GM19468 (cell line): ENCODE measurements around the gene N4BP3.
A peak's percentile ranks its signal among the peaks of the same experiment; 100 is the strongest.

Source experiments
- ATAC-seq: cut with Tn5 transposase; IDR thresholded peaks from one replicate; pipeline ENCODE4 v1.9.1; 2021; ENCODE audit warnings: mild to moderate bottlenecking, moderate library complexity, moderate number of reproducible peaks; ENCODE audit not compliant: unreplicated experiment; ENCODE audit errors: extremely low read depth

Gene N4BP3

GRCh38 chr5:178143901-178144300, 30.6 kb downstream of the N4BP3 start:
- ATAC-seq, result no peak

- ATAC-seq, result no peak
Observed at GRCh38 chr5:178145965-178146820, 32.9 kb downstream of the N4BP3 start.

GRCh38 chr5:178147406-178147805, 34.1 kb downstream of the N4BP3 start:
- ATAC-seq, result no peak

GRCh38 chr5:178149199-178149932, 36.0 kb downstream of the N4BP3 start:
- ATAC-seq, result no peak

GRCh38 chr5:178150977-178151734, 37.8 kb downstream of the N4BP3 start:
- ATAC-seq, result no peak

GRCh38 chr5:178152491-178153444, 39.4 kb downstream of the N4BP3 start:
- ATAC-seq, result no peak

- ATAC-seq, result peak; percentile 93
Observed at GRCh38 chr5:178153530-178154340, 40.4 kb downstream of the N4BP3 start, which contains the start of gene NHP2. Gene NHP2 (minus strand): TSS chr5:178153885. CDS start chr5:178153817, 68 bp downstream.

- no peak for ATAC-seq
Observed at GRCh38 chr5:178155065-178155464, 41.7 kb downstream of the N4BP3 start.

- no peak for ATAC-seq
Observed at GRCh38 chr5:178160176-178160575, 46.8 kb downstream of the N4BP3 start.

- ATAC-seq, result no peak
Observed at GRCh38 chr5:178162481-178162880, 49.1 kb downstream of the N4BP3 start.

- ATAC-seq, result peak; percentile 78
Observed at GRCh38 chr5:178163772-178164735, 50.7 kb downstream of the N4BP3 start.

GRCh38 chr5:178165581-178165980, 52.2 kb downstream of the N4BP3 start:
- ATAC-seq, result no peak

GRCh38 chr5:178170455-178170854, 57.1 kb downstream of the N4BP3 start:
- no peak for ATAC-seq

- no peak for ATAC-seq
Observed at GRCh38 chr5:178174456-178174855, 61.1 kb downstream of the N4BP3 start.
